Astrocyte (in vitro differentiated cells and primary cell): ENCODE data around the gene COL18A1. TPM values are rescaled to one million over a fixed set of nuclear protein-coding genes. Genes with fewer than 3 reads are reported as not detected.

Experiments used
- DNase-seq: peaks from one replicate; pipeline ENCODE4 v3.0.0-alpha.2; 2010; ENCODE audit warnings: low read depth
- FAIRE-seq: peaks from 2 replicates; lab custom pipeline; 2011; peaks lifted over from hg19 to GRCh38; lab: Jason Lieb, UNC
- H2AFZ ChIP-seq: 2 replicates; pipeline ENCODE4 v1.6.0; 2012; ENCODE audit warnings: low read depth, low read length, inconsistent platforms
- H3K27ac ChIP-seq: 2 replicates; pipeline ENCODE4 v1.5.1; 2011; ENCODE audit warnings: low read depth, low read length, inconsistent platforms
- H3K27me3 ChIP-seq: 2 replicates; pipeline ENCODE4 v1.6.0; 2011; ENCODE audit warnings: low read length, inconsistent platforms; ENCODE audit not compliant: insufficient read depth
- H3K36me3 ChIP-seq: 2 replicates; pipeline ENCODE4 v1.5.1; 2011; ENCODE audit warnings: low read length, inconsistent platforms; ENCODE audit not compliant: insufficient read depth
- H3K4me1 ChIP-seq: 2 replicates; pipeline ENCODE4 v1.5.1; 2011; ENCODE audit warnings: low read length, inconsistent platforms; ENCODE audit not compliant: insufficient read depth
- H3K4me2 ChIP-seq: 2 replicates; pipeline ENCODE4 v1.6.0; 2012; ENCODE audit warnings: low read length, inconsistent platforms
- H3K4me3 ChIP-seq: 2 replicates; pipeline ENCODE4 v1.5.1; 2011; ENCODE audit warnings: low read depth, mild to moderate bottlenecking, low read length, inconsistent platforms; ENCODE audit not compliant: insufficient read depth
- H3K79me2 ChIP-seq: 2 replicates; pipeline ENCODE4 v1.6.0; 2012; ENCODE audit warnings: mild to moderate bottlenecking, low read length, inconsistent platforms; ENCODE audit not compliant: insufficient read depth
- H3K9ac ChIP-seq: 2 replicates; pipeline ENCODE4 v1.6.0; 2012; ENCODE audit warnings: mild to moderate bottlenecking, low read length, inconsistent platforms
- H3K9me3 ChIP-seq: 2 replicates; pipeline ENCODE4 v1.5.1; 2012; ENCODE audit warnings: low read depth, mild to moderate bottlenecking, low read length, inconsistent platforms; ENCODE audit not compliant: insufficient read depth
- H4K20me1 ChIP-seq: 2 replicates; pipeline ENCODE4 v1.6.0; 2012; ENCODE audit warnings: low read length, inconsistent platforms; ENCODE audit not compliant: insufficient read depth
- H3K27ac Mint-ChIP-seq: one replicate; pipeline ENCODE4 v1.8.0; 2021; ENCODE audit warnings: mild to moderate bottlenecking, mixed read lengths; ENCODE audit not compliant: unreplicated experiment
- H3K27me3 Mint-ChIP-seq: one replicate; pipeline ENCODE4 v1.8.0; 2021; ENCODE audit warnings: low read depth, mixed read lengths; ENCODE audit not compliant: unreplicated experiment
- H3K36me3 Mint-ChIP-seq: one replicate; pipeline ENCODE4 v1.8.0; 2021; ENCODE audit warnings: low read depth, mixed read lengths; ENCODE audit not compliant: unreplicated experiment
- H3K4me1 Mint-ChIP-seq: one replicate; pipeline ENCODE4 v1.8.0; 2021; ENCODE audit warnings: low read depth, mixed read lengths; ENCODE audit not compliant: unreplicated experiment
- H3K4me3 Mint-ChIP-seq: one replicate; pipeline ENCODE4 v1.8.0; 2021; ENCODE audit warnings: mild to moderate bottlenecking, moderate library complexity, mixed read lengths; ENCODE audit not compliant: unreplicated experiment
- H3K9me3 Mint-ChIP-seq: one replicate; pipeline ENCODE4 v1.8.0; 2021; ENCODE audit warnings: mild to moderate bottlenecking, mixed read lengths; ENCODE audit not compliant: unreplicated experiment
- EZH2 ChIP-seq: IDR thresholded peaks from 2 replicates; pipeline ENCODE4 v1.6.1; 2012; ENCODE audit warnings: mild to moderate bottlenecking, low read length, inconsistent platforms; ENCODE audit not compliant: insufficient read depth
- total RNA-seq: library from RNA; stranded (reverse); gene quantifications from 2 replicates; pipeline ENCODE4 v1.2.1, GENCODE V29; 2021
- TF ChIP-seq, protein P1 (sequence below): IDR thresholded peaks from 2 replicates; pipeline ENCODE4 v1.5.1; 2011; ENCODE audit warnings: low read depth, mild to moderate bottlenecking, inconsistent platforms, low read length, moderate library complexity; ENCODE audit not compliant: insufficient read depth

Gene COL18A1
- total RNA-seq, 1 donor from 2014 or later = 616 TPM

- Histone ChIP-seq H3K9ac (no peak overlapping the region), H3K36me3 (no peaks in the 10 kb centered on the region), H3K9me3 (no peaks in the 10 kb centered on the region), H3K79me2 (no peaks in the 10 kb centered on the region), H3K27ac (no peak overlapping the region), H3K4me1 (peaks cover 15% of the 10 kb centered on the region), H4K20me1 (no peaks in the 10 kb centered on the region), H3K27me3 (no peaks in the 10 kb centered on the region), H2AFZ (no peak overlapping the region), H3K4me3 (no peak overlapping the region), H3K4me2 (no peak overlapping the region)
- Mint-ChIP-seq H3K36me3 (no peaks in the 10 kb centered on the region), H3K27me3 (peaks cover 14% of the 10 kb centered on the region), H3K4me3 (no peak overlapping the region), H3K4me1 (peaks cover 7% of the 10 kb centered on the region), H3K27ac (no peak overlapping the region), H3K9me3 (peaks cover 2% of the 10 kb centered on the region)
- DNase-seq (no peak), FAIRE-seq (no peak)
- TF ChIP-seq, protein P1, sequence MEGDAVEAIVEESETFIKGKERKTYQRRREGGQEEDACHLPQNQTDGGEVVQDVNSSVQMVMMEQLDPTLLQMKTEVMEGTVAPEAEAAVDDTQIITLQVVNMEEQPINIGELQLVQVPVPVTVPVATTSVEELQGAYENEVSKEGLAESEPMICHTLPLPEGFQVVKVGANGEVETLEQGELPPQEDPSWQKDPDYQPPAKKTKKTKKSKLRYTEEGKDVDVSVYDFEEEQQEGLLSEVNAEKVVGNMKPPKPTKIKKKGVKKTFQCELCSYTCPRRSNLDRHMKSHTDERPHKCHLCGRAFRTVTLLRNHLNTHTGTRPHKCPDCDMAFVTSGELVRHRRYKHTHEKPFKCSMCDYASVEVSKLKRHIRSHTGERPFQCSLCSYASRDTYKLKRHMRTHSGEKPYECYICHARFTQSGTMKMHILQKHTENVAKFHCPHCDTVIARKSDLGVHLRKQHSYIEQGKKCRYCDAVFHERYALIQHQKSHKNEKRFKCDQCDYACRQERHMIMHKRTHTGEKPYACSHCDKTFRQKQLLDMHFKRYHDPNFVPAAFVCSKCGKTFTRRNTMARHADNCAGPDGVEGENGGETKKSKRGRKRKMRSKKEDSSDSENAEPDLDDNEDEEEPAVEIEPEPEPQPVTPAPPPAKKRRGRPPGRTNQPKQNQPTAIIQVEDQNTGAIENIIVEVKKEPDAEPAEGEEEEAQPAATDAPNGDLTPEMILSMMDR = no peak
- TF ChIP-seq EZH2 = no peak
Observed at GRCh38 chr21:45385549-45386050, 19.4 kb upstream of the COL18A1 start.

DNA sequence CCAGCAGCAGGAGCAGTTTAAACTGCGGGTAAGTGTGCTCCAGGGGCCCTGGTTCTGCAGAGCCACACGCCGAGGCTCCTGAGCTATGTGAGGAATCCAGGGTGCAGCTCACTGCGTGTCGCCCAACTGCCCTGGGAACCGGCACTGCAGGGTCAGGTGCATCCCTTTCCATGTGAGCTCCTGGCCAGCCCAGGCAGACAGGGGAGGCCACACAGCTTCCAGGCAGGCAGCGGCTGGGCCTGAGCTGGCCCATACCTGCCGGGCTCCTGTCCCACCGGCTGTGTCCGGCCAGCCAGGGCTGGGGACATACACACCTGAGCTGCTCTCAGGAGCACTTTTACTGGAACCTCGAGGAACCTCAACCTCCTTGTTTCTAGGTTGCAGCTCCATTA lies 18.6 kb upstream of the COL18A1 start:
- Histone ChIP-seq H3K36me3 (no peaks in the 10 kb centered on the region), H3K79me2 (no peaks in the 10 kb centered on the region), H3K4me1 (peaks cover 15% of the 10 kb centered on the region), H3K27me3 (no peaks in the 10 kb centered on the region), H3K4me3 (no peak overlapping the region), H3K4me2 (peak overlapping the region; percentile 54), H3K27ac (no peak overlapping the region), H3K9me3 (no peaks in the 10 kb centered on the region), H4K20me1 (no peaks in the 10 kb centered on the region), H3K9ac (no peak overlapping the region), H2AFZ (no peak overlapping the region)
- DNase-seq (no peak), FAIRE-seq (no peak)
- H3K36me3 Mint-ChIP-seq = no peaks in the 10 kb centered on the region
- H3K4me3 Mint-ChIP-seq = no peak overlapping the region
- no peak for TF ChIP-seq EZH2
- TF ChIP-seq, protein P1 = no peak
- H3K27me3 Mint-ChIP-seq = peaks cover 13% of the 10 kb centered on the region
- no peak overlapping the region for H3K27ac Mint-ChIP-seq
- H3K4me1 Mint-ChIP-seq = peaks cover 7% of the 10 kb centered on the region
- peaks cover 2% of the 10 kb centered on the region for H3K9me3 Mint-ChIP-seq

GRCh38 chr21:45386728-45387371 lies 18.1 kb upstream of the COL18A1 start:
- Mint-ChIP-seq H3K9me3 (peaks cover 2% of the 10 kb centered on the region), H3K27ac (peak overlapping the region; percentile 72), H3K36me3 (no peaks in the 10 kb centered on the region), H3K27me3 (peaks cover 13% of the 10 kb centered on the region), H3K4me3 (no peak overlapping the region), H3K4me1 (peaks cover 7% of the 10 kb centered on the region)
- H3K4me1 ChIP-seq = peaks cover 15% of the 10 kb centered on the region
- no peaks in the 10 kb centered on the region for H3K9me3 ChIP-seq
- no peaks in the 10 kb centered on the region for H3K27me3 ChIP-seq
- FAIRE-seq (peak; percentile 55), DNase-seq (peak; percentile 85)
- no peaks in the 10 kb centered on the region for H4K20me1 ChIP-seq
- H3K79me2 ChIP-seq = no peaks in the 10 kb centered on the region
- H3K4me3 ChIP-seq = no peak overlapping the region
- TF ChIP-seq, protein P1 = peak; percentile 13
- no peak for TF ChIP-seq EZH2
- peak overlapping the region; percentile 21 for H3K9ac ChIP-seq
- peak overlapping the region; percentile 53 for H2AFZ ChIP-seq
- H3K27ac ChIP-seq = no peak overlapping the region
- no peaks in the 10 kb centered on the region for H3K36me3 ChIP-seq
- H3K4me2 ChIP-seq = peak overlapping the region; percentile 54
